HG03558 (cell line): ENCODE measurements around the gene KCNAB1.
"Not testable (repeated sequence)": the region's sequence is repeated elsewhere in the genome, so short reads cannot be mapped to it uniquely, and the experiment has no call there.

Experiments
- ATAC-seq: cut with Tn5 transposase; IDR thresholded peaks from one replicate; pipeline ENCODE4 v1.9.1; 2021; ENCODE audit warnings: moderate number of reproducible peaks; ENCODE audit not compliant: unreplicated experiment; ENCODE audit errors: extremely low read depth

The KCNAB1 gene

DNA sequence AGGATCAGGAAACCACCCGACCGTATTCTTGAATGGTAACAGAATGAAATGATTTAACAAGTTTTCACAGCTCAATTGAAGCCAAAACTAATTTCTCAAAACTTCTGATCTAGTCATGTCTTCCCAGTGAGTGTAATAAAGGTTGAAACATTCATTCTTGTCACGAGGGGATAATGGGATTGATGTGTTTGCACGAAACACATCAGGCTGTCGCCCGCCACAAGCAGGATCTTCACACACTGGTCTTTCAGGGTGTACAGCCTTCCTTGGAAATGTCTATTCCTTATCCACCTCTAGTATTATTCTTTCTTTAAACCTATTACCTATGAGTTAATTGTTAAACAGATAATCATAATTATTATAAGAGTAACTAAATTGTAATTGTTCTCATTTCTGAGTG lies 94.3 kb downstream of the KCNAB1 start:
- ATAC-seq = no peak

- no peak for ATAC-seq
These were observed 95.4 kb downstream of the KCNAB1 start for GRCh38 chr3:156215751-156216150.

- ATAC-seq = no peak
These were observed 95.8 kb downstream of the KCNAB1 start for GRCh38 chr3:156216216-156216615.

DNA sequence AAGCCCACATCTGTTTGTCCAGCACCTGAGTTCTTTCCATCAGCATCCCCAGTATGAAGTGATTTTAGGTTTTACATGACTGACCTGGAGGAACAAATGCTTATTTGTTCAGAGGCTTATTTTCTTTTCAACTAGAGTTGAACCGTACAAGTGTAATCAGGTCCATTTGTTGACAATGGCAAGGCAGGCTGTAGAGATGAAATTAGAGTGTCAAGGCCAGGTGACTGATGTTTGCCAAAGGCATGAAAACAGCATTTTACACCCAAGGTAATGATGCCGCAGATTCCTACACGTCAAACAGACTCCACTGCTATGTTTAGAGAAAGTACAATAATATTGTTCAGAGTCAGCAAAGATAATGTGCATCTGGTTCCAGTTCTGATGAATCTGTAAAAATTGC lies 96.5 kb downstream of the KCNAB1 start:
- no peak for ATAC-seq

GRCh38 chr3:156217674-156218352 lies 97.4 kb downstream of the KCNAB1 start:
- ATAC-seq = no peak

DNA sequence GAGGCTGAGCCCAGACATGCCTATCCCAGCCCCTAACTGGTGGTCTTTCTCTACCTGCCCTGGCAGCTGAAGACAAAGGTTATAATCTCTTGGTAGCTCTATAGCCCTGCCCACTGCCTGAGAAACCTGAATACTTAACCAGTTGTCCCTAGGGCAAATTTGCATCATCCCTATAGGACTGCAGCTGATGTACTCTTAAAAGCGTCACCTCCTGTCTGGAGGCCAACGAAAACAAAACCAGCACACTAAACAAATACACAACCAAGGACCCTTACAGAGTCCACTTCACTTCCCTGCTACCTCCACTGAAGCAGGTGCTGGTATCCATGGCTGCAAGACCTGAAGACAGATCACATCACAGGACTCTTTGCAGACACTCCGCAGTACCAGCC lies 98.0 kb downstream of the KCNAB1 start:
- no peak for ATAC-seq

DNA sequence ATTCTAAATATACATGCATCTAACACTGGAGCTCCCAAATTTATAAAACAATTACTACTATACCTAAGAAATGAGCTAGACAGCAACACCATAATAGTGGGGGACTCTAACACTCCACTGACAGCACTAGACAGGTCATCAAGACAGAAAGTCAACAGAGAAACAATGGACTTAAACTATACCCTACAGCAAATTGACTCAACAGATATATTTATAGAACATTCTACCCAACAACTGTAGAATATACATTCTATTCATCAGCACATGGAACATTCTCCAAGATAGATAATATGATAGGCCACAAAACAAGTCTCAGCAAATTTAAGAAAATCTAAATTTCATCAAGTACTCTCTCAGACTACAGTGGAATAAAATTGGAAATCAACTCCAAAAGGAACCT lies 102.0 kb downstream of the KCNAB1 start:
- ATAC-seq = not testable (repeated sequence)

DNA sequence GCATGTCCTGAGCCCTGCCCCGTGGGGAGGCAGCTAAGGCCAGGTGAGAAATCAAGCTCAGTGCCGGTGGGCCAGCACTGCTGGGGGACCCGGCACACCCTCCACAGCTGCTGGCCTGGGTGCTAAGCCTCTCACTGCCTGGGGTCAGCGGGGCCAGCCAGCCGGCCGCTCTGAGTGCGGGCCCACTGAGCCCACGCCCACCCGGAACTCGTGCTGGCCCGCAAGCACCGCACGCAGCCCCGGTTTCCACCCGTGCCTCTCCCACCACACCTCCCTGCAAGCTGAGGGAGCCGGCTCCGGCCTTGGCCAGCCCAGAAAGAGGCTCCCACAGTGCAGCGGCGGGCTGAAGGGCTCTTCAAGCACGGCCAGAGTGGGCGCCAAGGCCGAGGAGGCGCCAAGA lies 103.7 kb downstream of the KCNAB1 start:
- not testable (repeated sequence) for ATAC-seq

DNA sequence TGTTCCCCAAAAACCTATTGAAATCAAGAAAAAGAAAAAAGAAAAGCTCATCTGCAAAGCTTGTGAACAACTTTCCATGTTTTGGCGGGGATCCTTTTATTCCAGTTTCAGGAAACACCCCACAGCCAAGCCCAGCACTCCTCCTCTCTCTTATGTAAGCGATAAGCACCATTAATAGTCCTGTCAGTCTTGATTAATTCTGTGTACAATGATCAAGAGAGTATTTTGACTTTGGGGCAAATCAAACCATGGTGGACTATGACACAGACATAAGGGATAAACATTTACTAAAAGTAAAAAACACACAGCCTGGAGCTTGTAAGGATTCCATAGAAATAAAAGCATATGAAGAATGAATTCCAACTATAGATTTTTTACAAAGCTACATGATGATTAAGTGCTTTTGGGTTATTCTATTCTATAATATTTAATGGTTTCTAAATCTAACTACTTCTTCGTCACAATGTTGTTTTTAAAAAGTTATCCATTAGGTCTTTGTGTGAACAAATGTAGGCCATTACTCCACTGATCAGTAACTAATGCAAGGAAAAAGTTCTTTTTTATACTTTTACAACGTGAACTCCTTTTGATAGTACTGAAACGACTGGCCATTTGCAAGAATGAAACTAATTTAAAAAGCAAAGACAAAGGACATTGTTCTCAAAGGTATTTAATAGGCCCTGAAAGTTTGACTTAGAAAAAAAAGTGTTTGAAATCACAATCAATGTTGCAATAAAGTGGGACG lies 106.5 kb downstream of the KCNAB1 start:
- ATAC-seq = no peak

DNA sequence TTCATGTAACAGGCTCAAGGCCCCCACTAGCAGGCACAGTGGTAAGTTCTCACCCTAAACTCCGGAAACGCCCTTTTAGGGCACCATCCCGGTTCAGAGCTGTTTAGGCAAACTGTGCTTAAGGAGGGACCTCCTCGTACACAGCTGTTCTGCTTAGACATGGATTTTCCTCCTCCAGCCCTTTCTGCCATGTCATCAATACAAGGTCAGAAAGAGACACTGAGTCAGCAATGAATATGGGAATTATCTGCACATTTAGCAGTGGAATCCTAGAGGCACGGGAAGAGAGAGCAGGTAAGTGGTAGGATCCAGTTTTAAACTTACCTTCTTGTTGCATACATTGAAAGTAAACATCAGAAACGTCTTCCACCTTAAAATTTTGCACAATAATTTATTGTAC lies 107.3 kb downstream of the KCNAB1 start:
- ATAC-seq = no peak

GRCh38 chr3:156230278-156230900 lies 110.0 kb downstream of the KCNAB1 start:
- no peak for ATAC-seq

- ATAC-seq = not testable (repeated sequence)
These were observed 110.8 kb downstream of the KCNAB1 start for GRCh38 chr3:156231221-156231620.

DNA sequence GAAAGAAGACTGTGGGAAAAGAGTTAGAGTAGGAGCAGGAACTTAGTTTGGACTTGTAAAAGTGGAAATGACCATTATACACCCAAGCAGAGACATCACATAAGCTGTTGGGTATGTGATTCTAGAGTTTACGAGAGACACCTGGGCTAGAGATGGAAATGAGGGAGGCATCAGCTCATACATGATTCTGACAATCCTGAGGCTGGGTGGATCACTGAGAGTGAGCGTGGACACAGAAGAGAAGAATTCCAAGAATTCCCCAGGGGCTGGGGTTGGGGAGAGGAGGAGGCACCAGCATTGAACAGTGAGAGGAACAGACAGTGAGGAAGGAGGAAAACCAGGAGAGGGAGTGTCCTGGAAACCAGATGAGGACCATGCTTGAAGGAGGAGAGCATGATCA lies 113.5 kb downstream of the KCNAB1 start:
- ATAC-seq = no peak

GRCh38 chr3:156236556-156237260 lies 116.3 kb downstream of the KCNAB1 start:
- no peak for ATAC-seq

DNA sequence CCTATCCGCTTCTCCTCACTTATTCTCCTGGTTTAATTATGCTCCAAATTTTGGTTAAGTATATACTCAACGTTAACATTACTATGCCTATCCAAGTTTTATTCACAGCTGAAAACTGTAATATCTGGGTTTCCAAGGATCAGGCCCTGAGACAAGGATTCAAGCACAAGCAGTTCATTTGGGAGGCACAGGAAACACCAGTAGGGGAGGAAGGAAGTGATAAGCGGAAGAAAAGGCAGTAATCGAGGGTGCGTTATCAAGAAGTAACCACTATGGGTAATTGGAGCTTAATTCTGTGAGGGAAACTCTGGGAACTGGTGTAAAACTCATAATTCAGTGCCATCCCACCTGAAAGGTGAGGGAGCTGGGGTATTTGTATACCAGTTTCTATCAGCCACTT lies 120.3 kb downstream of the KCNAB1 start:
- ATAC-seq = no peak

- ATAC-seq = no peak
These were observed 126.8 kb downstream of the KCNAB1 start for GRCh38 chr3:156246961-156247725.

DNA sequence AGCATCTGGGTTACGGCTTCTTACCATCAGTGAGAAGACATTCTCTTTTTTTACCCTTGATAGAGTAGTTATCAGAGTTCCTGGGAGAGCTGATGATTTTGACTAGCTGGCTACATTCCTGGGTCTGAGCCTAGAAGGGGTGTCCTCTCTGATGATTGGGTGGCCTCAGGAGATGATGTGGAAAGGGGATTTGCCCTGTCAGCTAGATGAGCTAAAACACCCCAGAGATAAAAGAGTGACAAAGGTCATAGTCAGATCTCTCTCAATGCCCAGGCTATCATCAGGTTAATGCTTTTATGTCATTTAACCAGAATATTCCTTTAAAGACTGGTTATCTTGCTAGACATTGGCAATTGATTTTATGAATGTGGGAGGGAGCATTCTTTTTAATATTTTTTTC lies 130.2 kb downstream of the KCNAB1 start:
- no peak for ATAC-seq

DNA sequence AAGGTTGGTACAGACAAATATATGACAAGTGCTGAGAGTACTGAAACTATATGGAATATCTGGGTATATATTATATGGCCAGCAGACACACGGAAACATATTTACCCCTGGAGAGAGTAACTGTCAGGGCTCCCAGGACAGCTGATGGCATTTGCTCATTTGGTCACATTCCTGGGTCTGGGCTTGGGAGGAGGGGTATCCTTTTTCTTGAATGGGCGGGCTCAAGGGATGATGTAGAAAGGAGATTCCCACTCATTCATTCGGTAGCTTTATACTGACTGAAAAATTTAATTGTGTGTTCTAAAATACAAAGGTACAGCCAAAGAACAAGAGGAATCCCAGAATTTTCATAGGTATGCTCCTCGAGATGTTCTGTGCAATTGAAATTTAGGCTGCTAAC lies 131.0 kb downstream of the KCNAB1 start:
- no peak for ATAC-seq

- no peak for ATAC-seq
These were observed 132.3 kb downstream of the KCNAB1 start for GRCh38 chr3:156252656-156253055.

DNA sequence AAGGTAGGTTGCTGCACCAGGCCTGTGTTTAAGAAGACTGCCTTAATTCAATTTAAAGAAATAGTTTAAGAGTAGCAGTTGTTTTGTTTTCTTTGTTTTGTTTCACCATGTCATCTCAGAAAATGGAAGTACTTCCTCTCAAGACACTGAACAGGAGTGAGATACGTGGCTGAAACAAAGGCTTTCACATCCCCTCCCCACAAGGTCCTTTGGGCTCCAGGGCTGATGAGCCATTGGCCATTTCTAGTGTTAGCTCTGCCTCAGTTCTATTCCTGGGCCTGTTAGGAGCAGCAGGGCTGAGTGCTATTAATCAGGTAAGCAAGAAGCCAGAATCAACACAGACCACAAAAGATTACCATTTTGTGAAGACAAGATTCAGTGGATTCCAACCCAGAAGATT lies 132.8 kb downstream of the KCNAB1 start:
- ATAC-seq = no peak
